Measurements from ENCODE around the gene RPS6KA2.

The RPS6KA2 gene

GRCh38 chr6:166612471-166612881 is 14.6 kb downstream of the RPS6KA2 start:
- DNase-seq: no peak

- no peak for DNase-seq
Measured at GRCh38 chr6:166611631-166612030, 15.4 kb downstream of the RPS6KA2 start.

GRCh38 chr6:166610069-166610468 is 17.0 kb downstream of the RPS6KA2 start:
- DNase-seq: no peak

GRCh38 chr6:166608774-166609173 is 18.3 kb downstream of the RPS6KA2 start:
- no peak for DNase-seq

- peak; percentile 20 for DNase-seq
Measured at GRCh38 chr6:166605752-166606151, 21.3 kb downstream of the RPS6KA2 start.

GRCh38 chr6:166604911-166605310 is 22.1 kb downstream of the RPS6KA2 start:
- no peak for DNase-seq

GRCh38 chr6:166604328-166604727 is 22.7 kb downstream of the RPS6KA2 start:
- DNase-seq: no peak

GRCh38 chr6:166603043-166603690 is 23.9 kb downstream of the RPS6KA2 start:
- DNase-seq: peak; percentile 64

- DNase-seq: no peak
Measured at GRCh38 chr6:166601956-166602355, 25.1 kb downstream of the RPS6KA2 start.

- no peak for DNase-seq
Measured at GRCh38 chr6:166600931-166601330, 26.1 kb downstream of the RPS6KA2 start.

GRCh38 chr6:166599205-166599604 is 27.8 kb downstream of the RPS6KA2 start:
- no peak for DNase-seq

GRCh38 chr6:166598441-166599138 is 28.5 kb downstream of the RPS6KA2 start:
- DNase-seq: no peak

GRCh38 chr6:166597711-166598440 is 29.2 kb downstream of the RPS6KA2 start:
- DNase-seq: peak; percentile 44

GRCh38 chr6:166596776-166597507 is 30.1 kb downstream of the RPS6KA2 start:
- DNase-seq: peak; percentile 13

GRCh38 chr6:166595949-166596348 is 31.1 kb downstream of the RPS6KA2 start:
- no peak for DNase-seq

GRCh38 chr6:166595061-166595780 is 31.8 kb downstream of the RPS6KA2 start:
- DNase-seq: no peak

GRCh38 chr6:166592821-166593220 is 34.2 kb downstream of the RPS6KA2 start:
- DNase-seq: no peak

- DNase-seq: no peak
Measured at GRCh38 chr6:166591961-166592520, 35.0 kb downstream of the RPS6KA2 start.

- no peak for DNase-seq
Measured at GRCh38 chr6:166591026-166591425, 36.0 kb downstream of the RPS6KA2 start.

GRCh38 chr6:166589786-166590574 is 37.1 kb downstream of the RPS6KA2 start:
- no peak for DNase-seq

- no peak for DNase-seq
Measured at GRCh38 chr6:166589337-166589731, 37.7 kb downstream of the RPS6KA2 start.
